Measurements from ENCODE around the gene DUSP22. TPM values are rescaled to one million over a fixed set of nuclear protein-coding genes. Genes with fewer than 3 reads are reported as not detected.

DUSP22 gene
- total and polyA plus RNA-seq, 9 of the 15 experiments (the other 6 are each of a cell fraction or from before 2014, with no cell fraction given), result 9.3 to 19.4 (median 11.8) TPM

DNA sequence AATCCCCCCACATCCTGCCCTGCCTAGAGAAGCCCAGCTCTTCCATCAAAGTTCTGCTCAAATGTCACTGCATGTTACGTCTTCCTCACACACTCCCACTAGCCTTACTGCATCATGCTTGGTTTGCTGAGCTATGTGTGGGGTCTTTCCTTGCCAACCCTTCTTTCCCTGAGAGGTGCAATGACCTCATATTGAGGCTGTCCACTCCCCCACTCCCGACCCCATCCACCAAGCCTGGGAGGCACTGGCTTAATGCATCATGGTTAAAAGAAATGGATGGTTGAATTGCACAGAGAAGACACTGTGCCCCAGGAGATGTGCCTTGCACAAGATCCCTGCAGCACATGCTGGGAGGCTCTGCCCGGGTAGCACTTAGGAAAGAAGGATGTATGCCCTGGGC lies 91.6 kb downstream of the DUSP22 start:
- in situ Hi-C loops (cut with MboI) (no loop called here), intact Hi-C loops (cut with micrococcal nuclease) (no loop called here)
- DNase-seq (ENCODE audit: extremely low read depth in 1 of 4, low spot score in 3 of 4) (no peak), ATAC-seq (no peak), FAIRE-seq (no peak)
- H3K79me2 ChIP-seq (ENCODE audit: control insufficient read depth, insufficient read depth, low read length), result no peaks in the 10 kb centered on the region
- no peak overlapping the region for H3K27ac ChIP-seq (ENCODE audit: extremely low read depth, low read depth, low read length)
- H3K9ac ChIP-seq (ENCODE audit: insufficient read depth in 1 of 2, low read depth in 2 of 2, low read length in 2 of 2), result no peak overlapping the region
- no peak overlapping the region for H3K4me3 ChIP-seq
- POLR2A ChIA-PET, result interaction anchor here (0.6 kb wide), 1 partner anchor 146 kb away, joined by 3 read pairs; no protein-coding TSS in a partner anchor
- 3% methylated on average over 3 of the region's 3 CpGs for WGBS (ENCODE audit: insufficient coverage, low coverage, missing lambda C conversion rate)
- BruUV-seq (replicated peaks), result no TSS peak
- H2AFZ ChIP-seq (ENCODE audit: low read depth, low read length), result no peak overlapping the region
- H3K9me1 ChIP-seq (ENCODE audit: control insufficient read depth, insufficient read depth, low read length), result no peaks in the 10 kb centered on the region
- H3K27me3 ChIP-seq (ENCODE audit: control insufficient read depth in 2 of 2, insufficient read depth in 2 of 2, low read length in 2 of 2), result peaks cover 71 to 90% of the 10 kb centered on the region in 2 experiments
- CTCF ChIA-PET (ENCODE audit: low intra/inter-chr PET ratio), result no interaction called here
- no peak overlapping the region for H3K4me2 ChIP-seq (ENCODE audit: insufficient read depth, low read length)
- H3K9me3 ChIP-seq (replicated peaks; ENCODE audit: control insufficient read depth, insufficient read depth, low read depth, low read length), result no peaks in the 10 kb centered on the region
- H4K20me1 ChIP-seq (replicated peaks; ENCODE audit: control insufficient read depth, insufficient read depth, low read length), result peaks cover 10% of the 10 kb centered on the region; the same call in 1 of the 2 replicates
- H3K4me1 ChIP-seq (replicated peaks in 1 of 2; ENCODE audit: control insufficient read depth in 2 of 2, insufficient read depth in 2 of 2, low read length in 2 of 2), result peaks cover 0 to 4% of the 10 kb centered on the region in 2 experiments; a peak in 1 of 5 replicates
- H3K36me3 ChIP-seq (ENCODE audit: control insufficient read depth, insufficient read depth, low read length), result no peaks in the 10 kb centered on the region
- TF ChIP-seq POLR2A (conservative IDR thresholded peaks at IDR 0.05) (no peak), EZH2 (IDR thresholded peaks at IDR 0.05; ENCODE audit: borderline replicate concordance, low read depth, low read length) (no peak), NR3C1 (CRISPR knock-in tag; IDR thresholded peaks at IDR 0.05) (no peak), STAT5B (CRISPR knock-in tag; IDR thresholded peaks at IDR 0.05) (no peak)
- TF ChIP-seq, protein P1, sequence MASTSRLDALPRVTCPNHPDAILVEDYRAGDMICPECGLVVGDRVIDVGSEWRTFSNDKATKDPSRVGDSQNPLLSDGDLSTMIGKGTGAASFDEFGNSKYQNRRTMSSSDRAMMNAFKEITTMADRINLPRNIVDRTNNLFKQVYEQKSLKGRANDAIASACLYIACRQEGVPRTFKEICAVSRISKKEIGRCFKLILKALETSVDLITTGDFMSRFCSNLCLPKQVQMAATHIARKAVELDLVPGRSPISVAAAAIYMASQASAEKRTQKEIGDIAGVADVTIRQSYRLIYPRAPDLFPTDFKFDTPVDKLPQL (IDR thresholded peaks at IDR 0.05; ENCODE audit: extremely low read depth, insufficient read length), result no peak
- TF ChIP-seq, protein P2, sequence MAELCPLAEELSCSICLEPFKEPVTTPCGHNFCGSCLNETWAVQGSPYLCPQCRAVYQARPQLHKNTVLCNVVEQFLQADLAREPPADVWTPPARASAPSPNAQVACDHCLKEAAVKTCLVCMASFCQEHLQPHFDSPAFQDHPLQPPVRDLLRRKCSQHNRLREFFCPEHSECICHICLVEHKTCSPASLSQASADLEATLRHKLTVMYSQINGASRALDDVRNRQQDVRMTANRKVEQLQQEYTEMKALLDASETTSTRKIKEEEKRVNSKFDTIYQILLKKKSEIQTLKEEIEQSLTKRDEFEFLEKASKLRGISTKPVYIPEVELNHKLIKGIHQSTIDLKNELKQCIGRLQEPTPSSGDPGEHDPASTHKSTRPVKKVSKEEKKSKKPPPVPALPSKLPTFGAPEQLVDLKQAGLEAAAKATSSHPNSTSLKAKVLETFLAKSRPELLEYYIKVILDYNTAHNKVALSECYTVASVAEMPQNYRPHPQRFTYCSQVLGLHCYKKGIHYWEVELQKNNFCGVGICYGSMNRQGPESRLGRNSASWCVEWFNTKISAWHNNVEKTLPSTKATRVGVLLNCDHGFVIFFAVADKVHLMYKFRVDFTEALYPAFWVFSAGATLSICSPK (IDR thresholded peaks at IDR 0.05; ENCODE audit: borderline replicate concordance), result no peak
- TF ChIP-seq, protein P3, sequence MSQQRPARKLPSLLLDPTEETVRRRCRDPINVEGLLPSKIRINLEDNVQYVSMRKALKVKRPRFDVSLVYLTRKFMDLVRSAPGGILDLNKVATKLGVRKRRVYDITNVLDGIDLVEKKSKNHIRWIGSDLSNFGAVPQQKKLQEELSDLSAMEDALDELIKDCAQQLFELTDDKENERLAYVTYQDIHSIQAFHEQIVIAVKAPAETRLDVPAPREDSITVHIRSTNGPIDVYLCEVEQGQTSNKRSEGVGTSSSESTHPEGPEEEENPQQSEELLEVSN (IDR thresholded peaks at IDR 0.05; ENCODE audit: borderline replicate concordance in 1 of 2, extremely low read depth in 1 of 2, insufficient read depth in 1 of 2, insufficient read length in 1 of 2, low read depth in 1 of 2, low read length in 1 of 2, poor library complexity in 1 of 2, severe bottlenecking in 1 of 2), result no peak
